SU-DHL-6 (cell line): ENCODE data around the gene CMTM8.

ENCODE experiments used
- CTCF ChIP-seq: fragments of 200-600 bp; sonication (generic); IDR thresholded peaks from one replicate; pipeline ENCODE4 v1.5.1; 2017; ENCODE audit warnings: antibody characterized with exemption, mild to moderate bottlenecking, low read length, moderate library complexity; ENCODE audit not compliant: insufficient read depth, poor library complexity, severe bottlenecking
- EZH2phosphoT487 ChIP-seq: fragments of 200-600 bp; sonication (generic), shearing (Covaris generic); conservative IDR thresholded peaks from 2 replicates; pipeline ENCODE4 v1.6.1; 2018; ENCODE audit warnings: mild to moderate bottlenecking, antibody characterized with exemption, low read length, moderate library complexity, mixed read lengths

GRCh38 chr3:32275506-32275905 is 37.0 kb downstream of the CMTM8 start:
- TF ChIP-seq CTCF, result no peak
- no peak for TF ChIP-seq EZH2phosphoT487
